IMR-90 (cell line): ENCODE results near the gene LARP7. TPM values are rescaled to one million over a fixed set of nuclear protein-coding genes. Genes with fewer than 3 reads are reported as not detected.
"Not testable (repeated sequence)": the region's sequence is repeated elsewhere in the genome, so short reads cannot be mapped to it uniquely, and the experiment has no call there.

Source experiments
- ATAC-seq: fragments of 200-7000 bp; cut with Tn5 transposase; 2 replicates; pipeline ENCODE4 v1.9.1; 2020; ENCODE audit warnings: low read depth, mild to moderate bottlenecking, moderate library complexity
- BruUV-seq: library from RNA; stranded (reverse); fragments of 400-500 nt; replicated peaks from 2 replicates; lab custom pipeline; 2021; lab: Mats Ljungman, UMichigan
- CTCF ChIA-PET: fragments of 300-600 bp; formaldehyde crosslinking; extraction: SDS; loops from one replicate; lab custom pipeline; 2021; ENCODE audit warnings: antibody characterized with exemption; lab: Yijun Ruan, JAX
- POLR2A ChIA-PET: fragments of 300-600 bp; sonication (Branson Sonifier 250); formaldehyde crosslinking; loops from one replicate; lab custom pipeline; 2022; ENCODE audit warnings: antibody characterized with exemption; ENCODE audit not compliant: unreplicated experiment; lab: Charles Lee
- DNase-seq: peaks from one replicate; pipeline ENCODE4 v3.0.0; 2013
- H2AFZ ChIP-seq: replicated peaks from 2 replicates; pipeline ENCODE3; 2013; ENCODE audit warnings: low read length, mild to moderate bottlenecking; ENCODE audit not compliant: poor library complexity
- H2AK5ac ChIP-seq: 2 replicates; pipeline ENCODE4 v1.6.1; 2013; ENCODE audit warnings: low read depth, low read length, inconsistent platforms
- H2AK9ac ChIP-seq: replicated peaks from 2 replicates; pipeline ENCODE3; 2013; ENCODE audit warnings: mild to moderate bottlenecking, low read depth, low read length, moderate library complexity; ENCODE audit not compliant: poor library complexity
- H2BK120ac ChIP-seq: 2 replicates; pipeline ENCODE4 v1.6.1; 2013; ENCODE audit warnings: low read depth, low read length, inconsistent platforms
- H2BK15ac ChIP-seq: 3 replicates; pipeline ENCODE4 v1.6.1; 2013; ENCODE audit warnings: low read depth, low read length, inconsistent platforms
- H2BK20ac ChIP-seq: 2 replicates; pipeline ENCODE4 v1.6.1; 2013; ENCODE audit warnings: low read depth, mild to moderate bottlenecking, inconsistent platforms, low read length, moderate library complexity
- H2BK5ac ChIP-seq: 2 replicates; pipeline ENCODE4 v1.6.1; 2013; ENCODE audit warnings: mild to moderate bottlenecking, low read depth, low read length, inconsistent platforms; ENCODE audit not compliant: poor library complexity, severe bottlenecking
- H3K14ac ChIP-seq: replicated peaks from 2 replicates; pipeline ENCODE4 v1.6.1; 2013; ENCODE audit warnings: low read depth, low read length, inconsistent platforms
- H3K18ac ChIP-seq: 2 replicates; pipeline ENCODE4 v1.6.1; 2013; ENCODE audit warnings: low read depth, low read length, control low read depth
- H3K23ac ChIP-seq: 2 replicates; pipeline ENCODE4 v1.6.1; 2013; ENCODE audit warnings: low read depth, low read length, inconsistent platforms
- H3K27ac ChIP-seq: 2 replicates; pipeline ENCODE4 v1.5.1; 2013; ENCODE audit warnings: mild to moderate bottlenecking, control low read depth, low read length; ENCODE audit not compliant: insufficient read depth
- H3K27me3 ChIP-seq: 2 replicates; pipeline ENCODE4 v1.6.1; 2013; ENCODE audit warnings: low read length; ENCODE audit not compliant: control insufficient read depth, insufficient read depth
- H3K36me3 ChIP-seq: 2 replicates; pipeline ENCODE4 v1.6.1; 2013; ENCODE audit warnings: low read length, mixed read lengths; ENCODE audit not compliant: control insufficient read depth, insufficient read depth
- H3K4ac ChIP-seq: 2 replicates; pipeline ENCODE4 v1.6.1; 2013; ENCODE audit warnings: low read depth, low read length, inconsistent platforms
- H3K4me1 ChIP-seq: 2 replicates; pipeline ENCODE4 v1.6.1; 2013; ENCODE audit warnings: low read length, mixed read lengths; ENCODE audit not compliant: control insufficient read depth, insufficient read depth
- H3K4me2 ChIP-seq: 2 replicates; pipeline ENCODE4 v1.6.1; 2013; ENCODE audit warnings: low read depth, mild to moderate bottlenecking, control low read depth, low read length, moderate library complexity
- H3K4me3 ChIP-seq: 2 replicates; pipeline ENCODE4 v1.5.1; 2013; ENCODE audit warnings: low read depth, mild to moderate bottlenecking, control low read depth, low read length, moderate library complexity; ENCODE audit not compliant: insufficient read depth
- H3K56ac ChIP-seq: 2 replicates; pipeline ENCODE4 v1.6.1; 2013; ENCODE audit warnings: low read length, inconsistent platforms; ENCODE audit not compliant: insufficient read depth; ENCODE audit errors: extremely low read depth
- H3K79me1 ChIP-seq, 2 experiments: 2 replicates each; pipeline ENCODE4 v1.6.1; 2013; ENCODE audit warnings: low read length in 2 of 2, inconsistent platforms in 1 of 2, low read depth in 1 of 2
- H3K9ac ChIP-seq: 2 replicates; pipeline ENCODE4 v1.6.1; 2013; ENCODE audit warnings: low read depth, low read length, control low read depth
- H3K9me1 ChIP-seq: 2 replicates; pipeline ENCODE4 v1.6.1; 2013; ENCODE audit warnings: low read length, inconsistent platforms; ENCODE audit not compliant: insufficient read depth
- H3K9me3 ChIP-seq: 2 replicates; pipeline ENCODE4 v1.6.1; 2013; ENCODE audit warnings: low read length; ENCODE audit not compliant: control insufficient read depth, insufficient read depth
- H4K20me1 ChIP-seq: 2 replicates; pipeline ENCODE4 v1.6.1; 2013; ENCODE audit warnings: low read length, inconsistent platforms; ENCODE audit not compliant: insufficient read depth
- H4K5ac ChIP-seq: 2 replicates; pipeline ENCODE4 v1.6.1; 2013; ENCODE audit warnings: mild to moderate bottlenecking, low read depth, low read length, control low read depth
- H4K8ac ChIP-seq, 2 experiments: 2 replicates each; pipeline ENCODE4 v1.6.1; 2013; ENCODE audit warnings: low read depth in 2 of 2, low read length in 2 of 2, control low read depth in 1 of 2, inconsistent platforms in 1 of 2
- H4K91ac ChIP-seq: 2 replicates; pipeline ENCODE4 v1.6.1; 2013; ENCODE audit warnings: low read depth, low read length, inconsistent platforms; ENCODE audit not compliant: insufficient read depth
- WGBS, 2 experiments: methylation state at CpG; one replicate each; pipeline versions ENCODE4 v1.1.5 to v1.1.7; 2013; ENCODE audit warnings: missing lambda C conversion rate in 2 of 2; ENCODE audit not compliant: insufficient read length in 1 of 2; ENCODE audit errors: extremely low coverage in 2 of 2; 5-methylcytosine and 5-hydroxymethylcytosine counted together
- dilution Hi-C: fragments of 300-500 bp; cut with HindIII; formaldehyde crosslinking; loops from one replicate; pipeline ENCODE4 v1.14.3; 2018; ENCODE audit warnings: low sequenced_read_pairs; ENCODE audit not compliant: unreplicated experiment
- in situ Hi-C: fragments of 300-500 bp; cut with MboI; formaldehyde crosslinking; loops from 3 replicates; pipeline ENCODE4 v1.14.3; 2019; ENCODE audit warnings: low sequenced_read_pairs, inconsistent platforms, mixed read lengths
- intact Hi-C: fragments of 100-400 bp; cut with micrococcal nuclease; formaldehyde crosslinking; loops from 2 replicates; pipeline ENCODE4 v1.10.0; 2022
- polyA plus RNA-seq, 3 experiments: library from polyadenylated mRNA; depleted of rRNA; stranded (reverse); fragments of >200 nt; gene quantifications; 2 replicates each; pipeline ENCODE4 v1.2.3, GENCODE V29; 2012; ENCODE audit warnings: low replicate concordance in 1 of 3
- total RNA-seq: library from RNA; depleted of rRNA; stranded (reverse); fragments of >200 nt; gene quantifications from 2 replicates; pipeline ENCODE4 v1.2.3, GENCODE V29; 2012

LARP7 gene
- total and polyA plus RNA-seq, 2 of the 4 experiments (the other 2 are of a cell fraction), result 5.9 to 15.3 TPM

DNA sequence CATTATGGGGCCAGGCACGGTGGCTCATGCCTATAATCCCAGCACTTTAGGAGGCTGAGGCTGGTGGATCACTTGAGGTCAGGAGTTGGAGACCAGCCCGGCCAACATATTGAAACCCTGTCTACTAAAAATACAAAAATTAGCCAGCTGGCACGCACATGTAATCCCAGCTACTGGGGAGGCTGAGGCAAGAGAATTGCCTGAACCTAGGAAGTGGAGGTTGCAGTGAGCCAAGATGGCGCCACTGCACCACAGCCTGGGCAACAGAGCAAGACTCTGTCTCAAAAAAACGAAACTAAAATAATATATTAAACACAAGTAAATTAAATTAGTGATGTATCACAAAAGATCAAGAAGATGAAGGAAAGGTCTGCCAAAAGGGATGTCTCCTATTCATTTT is 19.2 kb downstream of the LARP7 start:
- H3K79me1 ChIP-seq, H4K8ac ChIP-seq, H3K9me1 ChIP-seq, H4K20me1 ChIP-seq, H3K56ac ChIP-seq, H3K9me3 ChIP-seq, H3K18ac ChIP-seq, H3K4me3 ChIP-seq, dilution Hi-C loops, intact Hi-C loops, in situ Hi-C loops, BruUV-seq, ATAC-seq, H2BK5ac ChIP-seq, H3K23ac ChIP-seq, CTCF ChIA-PET, H3K4me1 ChIP-seq, H4K5ac ChIP-seq, H2AFZ ChIP-seq, H3K27ac ChIP-seq, H3K4me2 ChIP-seq, H2AK5ac ChIP-seq, H3K27me3 ChIP-seq, H2AK9ac ChIP-seq, H4K91ac ChIP-seq, POLR2A ChIA-PET, H2BK20ac ChIP-seq, H2BK15ac ChIP-seq, DNase-seq, H2BK120ac ChIP-seq, H3K9ac ChIP-seq, H3K14ac ChIP-seq, H3K4ac ChIP-seq: not testable (repeated sequence)
- peaks cover 18% of the 10 kb centered on the region for H3K36me3 ChIP-seq
- no CpG with 5 or more reads among the region's 5 CpGs for WGBS, 2 experiments
